ENCODE measurements around the gene CASP2. TPM values are rescaled to one million over a fixed set of nuclear protein-coding genes. Genes with fewer than 3 reads are reported as not detected.
"Not testable (repeated sequence)": the region's sequence is repeated elsewhere in the genome, so short reads cannot be mapped to it uniquely, and the experiment has no call there.

CASP2 gene
- total and polyA plus RNA-seq, 2 donors (not counting 1 experiment from before 2014, with no cell fraction given), result 9.4 to 22.6 TPM

DNA sequence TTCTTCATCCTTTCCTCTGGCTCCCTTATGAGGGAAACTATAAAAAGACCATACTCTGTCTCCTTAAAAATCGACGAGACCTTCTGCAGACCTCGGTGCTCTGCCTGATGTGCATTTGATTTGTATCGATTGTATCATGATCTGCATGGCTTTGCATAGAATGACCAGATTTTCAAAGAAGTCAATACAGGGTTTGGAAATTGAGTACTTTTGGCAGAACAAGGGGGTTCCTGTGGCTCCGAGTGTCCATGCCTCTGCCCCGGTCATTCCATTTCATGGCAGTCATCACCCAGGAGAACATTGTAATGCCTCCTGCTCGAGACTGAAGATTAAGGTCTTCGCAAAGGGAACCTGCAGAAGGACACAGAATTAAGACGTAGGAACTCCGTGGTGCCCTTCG lies 685 bp downstream of the CASP2 start:
- peak overlapping the region; percentile 71 for H3K27ac ChIP-seq (ENCODE audit: insufficient read depth, low read length)
- H3K9ac ChIP-seq (ENCODE audit: insufficient read depth, low read length), result peak overlapping the region; percentile 63
- H3K4me1 ChIP-seq (ENCODE audit: control insufficient read depth, extremely low read depth, insufficient read depth, low read length), result peaks cover 11% of the 10 kb centered on the region
- H3K79me2 ChIP-seq (ENCODE audit: control insufficient read depth, insufficient read depth, low read length), result peaks cover 36% of the 10 kb centered on the region
- H3K4me2 ChIP-seq (ENCODE audit: extremely low read depth, insufficient read depth, low read length), result peak overlapping the region; percentile 55
- H3K27me3 ChIP-seq (ENCODE audit: control insufficient read depth, insufficient read depth, low read length), result no peaks in the 10 kb centered on the region
- H3K4me3 ChIP-seq (replicated peaks in 1 of 4; ENCODE audit: control extremely low read depth in 1 of 4, insufficient read depth in 1 of 4, low read depth in 3 of 4, low read length in 4 of 4), result peak overlapping the region; percentile 62 to 92 (median 90)
- no peak for TF ChIP-seq EZH2 (IDR thresholded peaks at IDR 0.05; ENCODE audit: low read length, missing control alignments)
- TF ChIP-seq, protein P1, sequence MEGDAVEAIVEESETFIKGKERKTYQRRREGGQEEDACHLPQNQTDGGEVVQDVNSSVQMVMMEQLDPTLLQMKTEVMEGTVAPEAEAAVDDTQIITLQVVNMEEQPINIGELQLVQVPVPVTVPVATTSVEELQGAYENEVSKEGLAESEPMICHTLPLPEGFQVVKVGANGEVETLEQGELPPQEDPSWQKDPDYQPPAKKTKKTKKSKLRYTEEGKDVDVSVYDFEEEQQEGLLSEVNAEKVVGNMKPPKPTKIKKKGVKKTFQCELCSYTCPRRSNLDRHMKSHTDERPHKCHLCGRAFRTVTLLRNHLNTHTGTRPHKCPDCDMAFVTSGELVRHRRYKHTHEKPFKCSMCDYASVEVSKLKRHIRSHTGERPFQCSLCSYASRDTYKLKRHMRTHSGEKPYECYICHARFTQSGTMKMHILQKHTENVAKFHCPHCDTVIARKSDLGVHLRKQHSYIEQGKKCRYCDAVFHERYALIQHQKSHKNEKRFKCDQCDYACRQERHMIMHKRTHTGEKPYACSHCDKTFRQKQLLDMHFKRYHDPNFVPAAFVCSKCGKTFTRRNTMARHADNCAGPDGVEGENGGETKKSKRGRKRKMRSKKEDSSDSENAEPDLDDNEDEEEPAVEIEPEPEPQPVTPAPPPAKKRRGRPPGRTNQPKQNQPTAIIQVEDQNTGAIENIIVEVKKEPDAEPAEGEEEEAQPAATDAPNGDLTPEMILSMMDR (conservative IDR thresholded peaks at IDR 0.05 in 1 of 2, IDR thresholded peaks at IDR 0.05 in 1 of 2; ENCODE audit: low read depth in 1 of 2, low read length in 2 of 2), result no peak
- no peaks in the 10 kb centered on the region for H3K9me3 ChIP-seq (ENCODE audit: control insufficient read depth, insufficient read depth, low read depth, low read length)
- no peaks in the 10 kb centered on the region for H4K20me1 ChIP-seq (ENCODE audit: control insufficient read depth, extremely low read depth, insufficient read depth, low read length)
- peaks cover 9% of the 10 kb centered on the region for H3K36me3 ChIP-seq (ENCODE audit: control insufficient read depth, insufficient read depth, low read length)
- H2AFZ ChIP-seq (ENCODE audit: low read length), result peak overlapping the region; percentile 50
- peak in 1 of 2 donors; percentile 36 for DNase-seq (ENCODE audit: low read depth in 2 of 2)

DNA sequence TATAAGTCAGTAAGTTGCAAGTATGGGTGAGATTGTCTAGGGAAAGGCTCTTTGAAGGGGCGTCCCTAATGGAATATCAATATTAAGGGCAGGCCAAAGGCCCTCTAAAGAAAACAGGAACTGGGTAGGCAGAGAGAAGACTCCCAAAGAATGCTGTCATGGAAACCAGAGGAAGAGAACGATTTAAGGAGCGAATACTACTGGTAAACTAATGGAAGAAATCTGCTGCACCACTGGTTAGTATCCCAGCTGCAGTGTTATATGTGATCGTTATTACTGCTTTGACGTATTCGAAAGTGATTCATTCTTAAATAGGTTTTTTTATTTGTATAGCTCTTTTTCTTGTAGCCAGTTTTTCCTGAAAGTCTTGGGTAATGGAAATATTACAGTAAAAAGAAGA lies 1.3 kb downstream of the CASP2 start:
- peak; percentile 17 to 23 for DNase-seq (ENCODE audit: low read depth in 2 of 2)
- H3K27ac ChIP-seq (ENCODE audit: insufficient read depth, low read length), result peak overlapping the region; percentile 71
- TF ChIP-seq, protein P1 (conservative IDR thresholded peaks at IDR 0.05 in 1 of 2, IDR thresholded peaks at IDR 0.05 in 1 of 2; ENCODE audit: low read depth in 1 of 2, low read length in 2 of 2), result no peak
- H3K79me2 ChIP-seq (ENCODE audit: control insufficient read depth, insufficient read depth, low read length), result peaks cover 36% of the 10 kb centered on the region
- H4K20me1 ChIP-seq (ENCODE audit: control insufficient read depth, extremely low read depth, insufficient read depth, low read length), result no peaks in the 10 kb centered on the region
- H3K4me3 ChIP-seq (replicated peaks in 1 of 4; ENCODE audit: control extremely low read depth in 1 of 4, insufficient read depth in 1 of 4, low read depth in 3 of 4, low read length in 4 of 4), result peak overlapping the region; percentile 62 to 92 (median 90)
- no peaks in the 10 kb centered on the region for H3K9me3 ChIP-seq (ENCODE audit: control insufficient read depth, insufficient read depth, low read depth, low read length)
- peak overlapping the region; percentile 55 for H3K4me2 ChIP-seq (ENCODE audit: extremely low read depth, insufficient read depth, low read length)
- no peak overlapping the region for H2AFZ ChIP-seq (ENCODE audit: low read length)
- H3K36me3 ChIP-seq (ENCODE audit: control insufficient read depth, insufficient read depth, low read length), result peaks cover 12% of the 10 kb centered on the region
- H3K4me1 ChIP-seq (ENCODE audit: control insufficient read depth, extremely low read depth, insufficient read depth, low read length), result peaks cover 11% of the 10 kb centered on the region
- no peaks in the 10 kb centered on the region for H3K27me3 ChIP-seq (ENCODE audit: control insufficient read depth, insufficient read depth, low read length)
- H3K9ac ChIP-seq (ENCODE audit: insufficient read depth, low read length), result peak overlapping the region; percentile 63

DNA sequence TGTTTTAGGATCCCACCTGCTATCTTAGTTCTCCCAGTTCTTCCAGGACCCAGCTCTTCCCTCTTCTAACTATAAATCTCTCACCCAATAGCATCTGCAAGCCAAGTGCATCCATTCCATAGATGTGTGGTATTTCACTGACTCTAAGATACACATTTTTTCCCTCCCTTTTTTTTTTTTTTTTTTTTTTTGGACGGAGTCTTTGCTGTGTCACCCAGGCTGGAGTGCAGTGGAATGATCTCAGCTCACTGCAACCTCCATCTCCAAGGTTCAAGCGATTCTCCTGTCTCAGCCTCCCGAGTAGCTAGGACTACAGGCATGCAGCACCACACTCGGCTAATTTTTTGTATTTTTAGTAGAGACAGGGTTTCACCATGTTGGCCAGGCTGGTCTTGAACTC lies 1.7 kb downstream of the CASP2 start:
- peaks cover 15% of the 10 kb centered on the region for H3K36me3 ChIP-seq (ENCODE audit: control insufficient read depth, insufficient read depth, low read length)
- H2AFZ ChIP-seq (ENCODE audit: low read length); H4K20me1 ChIP-seq (ENCODE audit: control insufficient read depth, extremely low read depth, insufficient read depth, low read length); H3K9me3 ChIP-seq (ENCODE audit: control insufficient read depth, insufficient read depth, low read depth, low read length); DNase-seq (ENCODE audit: low read depth in 2 of 2); H3K27me3 ChIP-seq (ENCODE audit: control insufficient read depth, insufficient read depth, low read length); H3K9ac ChIP-seq (ENCODE audit: insufficient read depth, low read length): not testable (repeated sequence)
- peaks cover 11% of the 10 kb centered on the region for H3K4me1 ChIP-seq (ENCODE audit: control insufficient read depth, extremely low read depth, insufficient read depth, low read length)
- peak overlapping the region; percentile 55 for H3K4me2 ChIP-seq (ENCODE audit: extremely low read depth, insufficient read depth, low read length)
- H3K4me3 ChIP-seq (replicated peaks in 1 of 4; ENCODE audit: control extremely low read depth in 1 of 4, insufficient read depth in 1 of 4, low read depth in 3 of 4, low read length in 4 of 4), result peak overlapping the region; percentile 62 to 92 (median 90)
- H3K79me2 ChIP-seq (ENCODE audit: control insufficient read depth, insufficient read depth, low read length), result peaks cover 36% of the 10 kb centered on the region
- H3K27ac ChIP-seq (ENCODE audit: insufficient read depth, low read length), result peak overlapping the region; percentile 71

Measured in fibroblast of lung (primary cell).